ENCODE data around the gene HPF1.
"Not testable (repeated sequence)": the region's sequence is repeated elsewhere in the genome, so short reads cannot be mapped to it uniquely, and the experiment has no call there.

GRCh38 chr4:169738604-169739003 is 19.1 kb downstream of the HPF1 start:
- TF ChIP-seq, protein P1, sequence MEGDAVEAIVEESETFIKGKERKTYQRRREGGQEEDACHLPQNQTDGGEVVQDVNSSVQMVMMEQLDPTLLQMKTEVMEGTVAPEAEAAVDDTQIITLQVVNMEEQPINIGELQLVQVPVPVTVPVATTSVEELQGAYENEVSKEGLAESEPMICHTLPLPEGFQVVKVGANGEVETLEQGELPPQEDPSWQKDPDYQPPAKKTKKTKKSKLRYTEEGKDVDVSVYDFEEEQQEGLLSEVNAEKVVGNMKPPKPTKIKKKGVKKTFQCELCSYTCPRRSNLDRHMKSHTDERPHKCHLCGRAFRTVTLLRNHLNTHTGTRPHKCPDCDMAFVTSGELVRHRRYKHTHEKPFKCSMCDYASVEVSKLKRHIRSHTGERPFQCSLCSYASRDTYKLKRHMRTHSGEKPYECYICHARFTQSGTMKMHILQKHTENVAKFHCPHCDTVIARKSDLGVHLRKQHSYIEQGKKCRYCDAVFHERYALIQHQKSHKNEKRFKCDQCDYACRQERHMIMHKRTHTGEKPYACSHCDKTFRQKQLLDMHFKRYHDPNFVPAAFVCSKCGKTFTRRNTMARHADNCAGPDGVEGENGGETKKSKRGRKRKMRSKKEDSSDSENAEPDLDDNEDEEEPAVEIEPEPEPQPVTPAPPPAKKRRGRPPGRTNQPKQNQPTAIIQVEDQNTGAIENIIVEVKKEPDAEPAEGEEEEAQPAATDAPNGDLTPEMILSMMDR (IDR thresholded peaks at IDR 0.05; ENCODE audit: insufficient read depth, low read length, poor library complexity, severe bottlenecking), result not testable (repeated sequence)
- not testable (repeated sequence) for TF ChIP-seq EZH2phosphoT487 (conservative IDR thresholded peaks at IDR 0.05; ENCODE audit: low read length)

Data from SU-DHL-6 (cell line).